Diencephalon (tissue), 1 donor: Measurements from ENCODE around the gene NFYC. TPM values are rescaled to one million over a fixed set of nuclear protein-coding genes. Genes with fewer than 3 reads are reported as not detected.

Experiments used
- small RNA-seq: library from RNA; depleted of rRNA; stranded (forward); fragments of <200 nt; gene quantifications from one replicate; pipeline ENCODE3, GENCODE V24; 2014
- total RNA-seq: library from RNA; depleted of rRNA; stranded (reverse); fragments of >200 nt; gene quantifications from one replicate; pipeline ENCODE4 v1.2.3, GENCODE V29; 2014

NFYC gene
- total RNA-seq: 30.7 TPM

GRCh38 chr1:40691538-40692428 is at the start of gene NFYC:
NFYC (plus strand) TSS chr1:40691704; CDS start chr1:40738844, 47,140 bp downstream.

GRCh38 chr1:40665335-40666171 is 26.0 kb upstream of the NFYC start, which contains the start of gene RIMS3:
RIMS3 (minus strand) TSS chr1:40665682; CDS start chr1:40641925, 23,757 bp downstream.

GRCh38 chr1:40783001-40783905 is 91.7 kb downstream of the NFYC start, which contains the start of gene KCNQ4:
KCNQ4 (plus strand) TSS chr1:40783787; CDS start chr1:40784094, 307 bp downstream.

Small RNA genes within 50 kb of the gene (small RNA-seq; reads per million reads assigned to genes)
- gene MIR30C1 (13.8 reads per million, percentile 94 among the genes with 10 or more reads in this experiment), gene MIR30E (332 reads per million, percentile 98 among the genes with 10 or more reads in this experiment), gene RN7SL326P (not detected)

Other genes with a start within 250 kb of the NFYC start
- gene ZFP69B, start 241.2 kb upstream of the NFYC start, total RNA-seq: 10.6 TPM
- 12.0 TPM for gene ZFP69, start 214.4 kb upstream of the NFYC start, total RNA-seq
- 29.5 TPM for gene EXO5, start 182.9 kb upstream of the NFYC start, total RNA-seq
- 7.4 TPM for gene ZNF684, start 160.1 kb upstream of the NFYC start, total RNA-seq
- gene RIMS3, start 26.0 kb upstream of the NFYC start, total RNA-seq: 49.6 TPM
- gene KCNQ4, start 92.1 kb downstream of the NFYC start, total RNA-seq: 1.4 TPM
- gene CITED4, start 170.7 kb downstream of the NFYC start, total RNA-seq: 3.0 TPM